Stimulated activated CD4-positive, alpha-beta T cell treated with anti-CD3 and anti-CD28 coated beads, Interleukin-2, amount 100 ng/mL, for 24 hours (primary cell): Measurements from ENCODE around the gene TMEM232.
A peak's percentile ranks its signal among the peaks of the same experiment; 100 is the strongest.
"Not testable (repeated sequence)": the region's sequence is repeated elsewhere in the genome, so short reads cannot be mapped to it uniquely, and the experiment has no call there.

Source experiments
- DNase-seq, 2 donors: peaks; one replicate each; pipeline ENCODE4 v3.0.0-alpha.2; 2020

Gene TMEM232

DNA sequence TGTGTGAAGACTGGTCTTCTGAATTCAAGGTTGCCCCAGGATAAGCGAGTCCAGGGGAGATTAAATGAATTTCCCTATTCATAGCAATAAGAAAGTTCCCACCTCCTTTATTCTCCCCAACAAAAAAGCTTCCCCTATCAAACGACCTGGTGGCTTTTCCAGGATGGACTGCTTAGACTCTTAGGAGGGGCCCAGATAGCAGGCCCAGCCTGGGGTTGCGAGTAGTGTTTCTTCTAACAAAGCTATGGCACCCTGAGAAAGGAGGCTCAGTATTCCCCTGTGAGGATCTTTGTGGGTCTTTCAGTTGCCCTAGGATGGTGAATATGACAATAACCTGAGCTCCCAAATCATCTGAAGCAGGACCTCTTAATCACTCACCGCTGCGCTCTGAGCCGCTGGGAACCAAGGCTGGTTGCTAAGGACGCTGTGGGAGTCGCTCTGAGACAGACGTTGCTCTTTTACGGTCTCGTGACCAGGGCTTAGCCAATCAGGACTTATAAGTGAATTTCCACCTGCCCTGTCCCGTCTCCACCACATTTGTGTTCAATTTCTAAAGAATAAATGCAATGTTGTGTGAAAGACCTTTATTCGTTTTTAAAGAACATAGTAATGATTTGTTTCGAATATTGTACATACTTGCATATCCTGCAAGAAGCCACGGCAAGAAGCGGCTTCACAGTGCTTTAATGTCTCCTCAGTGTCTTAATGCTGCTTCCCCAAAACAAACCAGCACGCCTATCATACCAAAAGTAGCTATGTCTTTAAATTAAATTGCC, at the start of gene TMEM232:
Gene TMEM232 (minus strand): TSS at position 423 of the 776 bp plus-strand sequence. CDS start 59,319 bp downstream, outside the sequence.
- DNase-seq: peak; percentile 70 to 75

DNA sequence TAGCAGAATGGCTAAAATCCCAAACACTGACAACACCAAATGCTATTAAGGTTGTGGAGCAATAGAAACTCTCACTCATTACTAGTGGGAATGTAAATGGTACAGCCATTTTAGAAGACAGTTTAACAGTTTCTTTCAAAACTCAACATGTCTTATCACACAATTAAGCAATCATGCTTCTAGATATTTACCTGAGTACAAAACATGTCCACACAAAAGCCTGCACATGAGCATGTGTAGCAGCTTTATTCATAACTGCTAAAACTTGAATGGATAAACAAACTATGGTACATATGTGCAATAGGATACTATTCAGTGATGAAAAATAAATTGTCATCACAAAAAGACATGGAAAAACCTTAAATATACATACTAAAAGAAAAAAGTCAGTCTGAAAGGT, 43.8 kb upstream of the TMEM232 start:
- no peak for DNase-seq

- no peak for DNase-seq
Observed at GRCh38 chr5:110769000-110769681, 42.7 kb upstream of the TMEM232 start.

DNA sequence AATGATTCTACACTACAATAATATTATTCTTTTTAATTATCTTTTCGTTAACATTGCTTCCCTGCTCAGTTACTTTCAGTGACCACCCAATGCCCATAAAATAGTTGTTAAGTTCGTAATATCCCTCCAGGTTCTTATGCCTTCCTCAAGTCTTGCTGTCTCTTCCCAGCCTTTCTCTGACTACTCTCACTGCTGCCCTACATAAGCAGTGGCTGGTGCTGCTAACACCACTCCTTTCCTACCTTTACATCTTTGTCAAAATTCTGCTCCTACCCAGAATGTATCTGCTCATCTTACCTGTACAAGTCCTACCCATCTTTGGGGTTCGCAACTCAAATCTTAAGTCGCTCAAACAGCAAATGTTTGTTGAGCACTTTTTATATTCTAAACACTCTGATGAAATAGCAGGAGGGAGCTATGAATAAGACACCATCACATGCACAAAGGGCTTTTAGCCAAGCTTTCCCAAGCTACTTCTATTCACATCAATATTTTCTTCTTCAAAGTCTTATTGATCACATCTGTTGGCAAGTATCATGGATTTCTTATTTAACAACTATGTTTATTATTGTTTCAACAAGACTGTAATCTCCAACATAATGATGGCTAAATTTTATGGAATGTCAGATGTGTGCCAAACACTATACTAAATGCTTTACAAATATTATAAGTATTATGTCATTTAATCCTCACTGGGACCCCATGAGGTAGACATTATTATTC, 41.8 kb upstream of the TMEM232 start:
- no peak for DNase-seq

DNA sequence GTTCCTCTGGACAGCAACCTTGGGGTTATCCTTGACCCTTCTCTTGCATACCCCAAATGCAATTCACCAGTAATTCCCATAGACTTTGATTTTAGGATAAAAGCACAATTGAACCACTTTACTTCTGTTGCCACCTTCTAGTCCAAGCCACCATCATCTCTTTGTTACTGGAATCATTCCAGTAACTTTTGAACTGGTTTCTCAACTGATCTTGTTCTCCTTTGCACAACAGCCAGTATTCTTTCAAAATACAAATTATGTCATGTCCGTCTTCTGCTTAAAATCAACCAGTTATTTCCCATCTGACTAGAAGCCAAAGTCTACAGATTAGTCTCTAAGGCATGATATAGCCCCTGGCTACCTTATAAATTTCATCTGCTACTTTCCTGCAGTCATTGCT, 33.7 kb upstream of the TMEM232 start:
- no peak for DNase-seq

DNA sequence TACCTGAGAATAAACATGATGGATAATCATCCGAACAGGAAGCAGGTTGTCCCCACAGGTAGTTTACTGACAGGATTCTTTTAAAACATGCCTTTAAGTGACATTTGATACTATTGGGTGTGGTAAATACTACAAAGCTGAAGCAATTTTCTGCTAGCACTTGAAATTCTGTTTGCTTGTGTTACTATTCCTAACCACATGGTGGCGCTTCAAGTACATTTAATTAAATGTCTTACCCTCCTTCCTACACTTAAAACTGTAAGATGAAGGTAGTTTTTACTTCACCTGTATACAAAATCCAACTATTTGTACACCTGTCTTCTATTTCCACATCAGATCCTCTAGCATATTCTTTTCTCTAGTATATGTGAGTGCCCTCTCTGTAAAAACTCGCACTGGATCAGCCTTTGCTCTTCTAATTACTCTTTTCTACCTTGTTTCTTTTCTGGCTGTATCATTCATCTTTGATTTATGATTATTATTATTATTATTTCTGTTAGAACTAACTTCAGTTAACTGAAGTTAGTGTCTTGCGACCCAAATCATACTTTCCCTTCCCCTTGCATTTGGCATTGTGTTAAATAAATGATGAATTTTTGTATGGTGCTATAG, 30.8 kb upstream of the TMEM232 start:
- DNase-seq: peak in 1 of 2 donors; percentile 19

DNA sequence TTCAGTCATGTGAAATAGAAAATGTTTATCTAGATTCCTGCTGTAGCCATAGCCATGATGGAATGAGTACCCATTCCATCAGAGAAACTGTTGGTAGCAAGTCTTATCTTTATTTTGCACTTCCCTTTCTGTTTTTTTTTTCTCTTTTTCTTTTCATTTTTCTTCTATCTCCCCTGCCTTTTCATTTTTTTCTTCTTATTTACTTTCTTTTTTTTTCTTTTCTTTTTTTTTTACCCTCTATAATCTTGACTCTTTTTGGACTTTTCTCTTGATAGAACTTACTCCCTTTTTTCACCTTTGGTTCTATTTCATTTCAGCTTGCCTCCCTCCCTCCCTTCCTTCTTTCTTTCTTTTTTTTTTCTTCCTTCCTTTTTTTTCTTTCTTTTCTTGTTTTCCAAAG, 27.7 kb upstream of the TMEM232 start:
- DNase-seq: no peak

DNA sequence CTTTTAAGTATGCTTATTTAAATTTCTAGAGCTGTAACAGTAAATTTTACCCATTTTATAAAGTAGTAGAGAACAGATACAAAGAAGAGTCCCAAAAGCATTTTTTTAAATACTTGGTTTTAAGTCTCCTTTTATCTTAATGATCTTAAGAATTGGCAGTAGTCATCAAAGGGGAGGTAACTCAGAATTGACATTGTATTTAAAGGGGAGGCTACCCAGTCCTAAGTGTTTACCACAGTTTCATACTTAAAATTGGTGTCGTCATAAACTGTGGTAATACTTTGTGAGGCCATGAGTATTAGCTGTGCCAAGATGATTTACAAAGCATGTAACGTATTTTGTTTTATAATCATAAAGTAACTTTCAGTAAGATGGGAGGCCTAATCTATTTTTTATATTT, 27.1 kb upstream of the TMEM232 start:
- no peak for DNase-seq

- no peak for DNase-seq
Observed at GRCh38 chr5:110752953-110753352, 26.5 kb upstream of the TMEM232 start.

DNA sequence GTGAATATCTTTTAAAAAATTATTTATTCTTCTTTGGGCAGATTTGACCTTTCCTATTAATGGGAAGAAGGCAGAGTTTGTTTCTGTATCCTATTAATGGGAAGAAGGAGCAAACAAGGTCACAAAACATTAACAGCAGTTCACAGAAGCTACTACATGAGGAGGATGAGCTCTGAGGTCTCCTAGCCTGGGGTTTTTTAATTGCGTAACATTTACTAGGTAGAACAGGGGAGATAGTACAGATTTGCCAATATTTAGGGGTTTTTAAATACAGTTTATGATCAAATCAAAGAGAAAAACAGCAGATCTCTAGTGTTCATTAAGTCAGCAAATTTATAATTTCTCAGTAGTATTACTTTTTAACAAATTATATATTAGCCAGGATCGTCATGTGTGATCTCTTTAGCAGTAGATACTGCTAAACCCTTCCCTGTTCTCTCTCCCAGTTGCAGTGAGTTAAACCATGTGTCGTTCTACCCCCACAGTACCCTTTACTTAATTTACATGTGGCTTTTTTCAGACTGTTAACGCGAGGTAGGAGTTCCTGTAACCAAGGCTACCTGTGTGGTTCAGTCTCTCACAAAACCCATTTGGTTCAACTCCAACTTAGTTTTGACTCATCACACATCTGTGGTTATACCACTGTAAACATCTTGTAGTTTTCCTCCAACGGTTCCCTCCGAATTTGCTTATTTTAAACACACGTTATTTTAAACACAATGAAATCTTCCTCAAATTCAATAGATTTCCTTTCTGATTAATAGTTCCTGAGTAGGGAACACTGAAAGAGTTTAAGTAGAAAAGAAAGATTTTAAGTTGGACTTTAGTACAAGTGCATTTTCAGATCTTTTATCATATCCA, 25.7 kb upstream of the TMEM232 start:
- DNase-seq: peak in 1 of 2 donors; percentile 23

DNA sequence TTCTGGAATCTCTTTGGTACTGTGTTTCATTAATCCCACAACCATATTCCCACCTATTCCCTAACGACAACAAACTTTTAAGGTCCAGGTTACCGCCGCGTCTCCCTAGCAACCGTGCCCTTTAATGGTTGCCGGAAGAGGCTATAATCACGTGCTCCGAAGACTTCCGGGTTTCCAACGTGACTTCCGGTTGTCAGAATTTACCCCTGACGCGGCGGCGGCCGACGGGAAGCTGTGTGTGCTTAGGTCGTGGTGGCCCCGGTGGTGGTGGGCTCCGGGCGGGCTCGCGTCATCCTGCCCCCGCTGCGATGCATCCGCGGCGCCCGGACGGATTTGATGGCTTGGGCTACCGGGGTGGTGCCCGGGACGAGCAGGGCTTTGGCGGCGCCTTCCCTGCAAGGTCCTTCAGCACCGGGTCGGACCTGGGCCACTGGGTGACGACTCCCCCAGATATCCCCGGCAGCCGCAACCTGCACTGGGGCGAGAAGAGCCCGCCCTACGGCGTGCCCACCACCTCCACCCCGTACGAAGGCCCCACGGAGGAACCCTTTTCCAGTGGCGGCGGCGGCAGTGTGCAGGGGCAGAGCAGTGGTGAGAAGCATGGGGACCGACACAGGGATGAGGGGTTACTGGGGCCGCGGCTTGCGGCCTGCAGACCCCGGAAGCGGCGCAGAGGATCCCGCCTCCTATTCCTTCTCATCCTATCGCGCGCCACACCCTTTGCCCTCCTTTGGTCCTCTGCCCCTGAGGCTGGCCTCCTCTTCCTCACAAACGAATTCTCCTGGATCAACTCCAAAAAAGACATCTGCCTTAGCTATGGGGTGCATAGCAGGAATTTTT, 12.6 kb upstream of the TMEM232 start, which contains the start of gene SLC25A46:
Gene SLC25A46 (plus strand): TSS at position 196 of the 840 bp plus-strand sequence. CDS start 113 bp downstream, at position 309.
- peak; percentile 84 to 86 for DNase-seq

DNA sequence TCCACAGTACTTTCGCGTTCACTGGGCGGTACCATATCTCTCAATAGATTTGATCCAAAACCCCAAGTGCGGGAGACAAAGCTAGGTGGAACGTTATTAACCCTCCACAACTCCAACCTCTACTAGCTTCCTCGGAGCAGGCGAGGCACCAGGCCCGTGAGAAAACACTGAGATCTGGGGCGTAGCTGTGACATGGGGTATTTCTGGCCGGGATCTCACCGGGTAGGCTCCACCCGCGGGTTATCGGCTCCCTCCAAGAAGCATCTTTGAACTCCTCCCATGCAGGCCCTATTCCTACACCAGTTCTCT, 12.0 kb upstream of the TMEM232 start:
- DNase-seq: no peak

- DNase-seq: no peak
Observed at GRCh38 chr5:110736753-110737152, 10.3 kb upstream of the TMEM232 start.

- DNase-seq: no peak
Observed at GRCh38 chr5:110735556-110735955, 9.1 kb upstream of the TMEM232 start.

DNA sequence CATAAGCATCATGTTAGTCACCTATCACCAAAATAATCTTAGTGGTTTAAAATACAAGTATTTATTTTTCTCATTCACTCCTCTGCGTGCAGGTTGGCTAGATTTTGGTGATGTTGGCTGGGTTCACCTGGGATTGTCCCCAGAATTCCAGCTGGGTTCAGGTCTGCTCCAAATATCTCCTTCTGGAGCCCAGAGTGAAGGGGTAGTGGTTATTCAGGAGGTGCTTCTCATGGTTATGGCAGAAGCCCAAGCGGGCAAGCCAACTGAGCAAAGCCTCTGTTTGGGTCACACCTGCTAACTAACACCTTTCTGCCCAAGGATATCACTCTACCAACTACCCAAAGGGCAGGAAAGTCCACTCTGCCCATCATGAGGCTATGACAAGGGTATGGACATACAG, 7.6 kb upstream of the TMEM232 start:
- DNase-seq: no peak

GRCh38 chr5:110731499-110731898, 5.0 kb upstream of the TMEM232 start:
- DNase-seq: not testable (repeated sequence)

DNA sequence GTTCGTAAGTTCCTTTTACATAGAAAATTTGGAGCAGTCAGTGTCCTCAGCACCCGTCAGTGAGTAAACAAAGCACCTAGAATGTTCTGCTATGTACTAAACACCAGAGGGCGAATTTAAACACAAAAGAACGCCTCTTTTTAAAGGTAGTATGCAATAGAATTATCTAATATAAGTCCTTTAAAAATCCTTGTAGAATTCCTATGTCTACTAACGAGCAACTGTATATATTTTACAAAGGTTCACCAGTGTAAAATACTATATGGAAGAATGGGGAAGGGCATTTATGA, 499 bp upstream of the TMEM232 start:
- no peak for DNase-seq

GRCh38 chr5:110718311-110718710, 8.2 kb downstream of the TMEM232 start:
- DNase-seq: no peak

DNA sequence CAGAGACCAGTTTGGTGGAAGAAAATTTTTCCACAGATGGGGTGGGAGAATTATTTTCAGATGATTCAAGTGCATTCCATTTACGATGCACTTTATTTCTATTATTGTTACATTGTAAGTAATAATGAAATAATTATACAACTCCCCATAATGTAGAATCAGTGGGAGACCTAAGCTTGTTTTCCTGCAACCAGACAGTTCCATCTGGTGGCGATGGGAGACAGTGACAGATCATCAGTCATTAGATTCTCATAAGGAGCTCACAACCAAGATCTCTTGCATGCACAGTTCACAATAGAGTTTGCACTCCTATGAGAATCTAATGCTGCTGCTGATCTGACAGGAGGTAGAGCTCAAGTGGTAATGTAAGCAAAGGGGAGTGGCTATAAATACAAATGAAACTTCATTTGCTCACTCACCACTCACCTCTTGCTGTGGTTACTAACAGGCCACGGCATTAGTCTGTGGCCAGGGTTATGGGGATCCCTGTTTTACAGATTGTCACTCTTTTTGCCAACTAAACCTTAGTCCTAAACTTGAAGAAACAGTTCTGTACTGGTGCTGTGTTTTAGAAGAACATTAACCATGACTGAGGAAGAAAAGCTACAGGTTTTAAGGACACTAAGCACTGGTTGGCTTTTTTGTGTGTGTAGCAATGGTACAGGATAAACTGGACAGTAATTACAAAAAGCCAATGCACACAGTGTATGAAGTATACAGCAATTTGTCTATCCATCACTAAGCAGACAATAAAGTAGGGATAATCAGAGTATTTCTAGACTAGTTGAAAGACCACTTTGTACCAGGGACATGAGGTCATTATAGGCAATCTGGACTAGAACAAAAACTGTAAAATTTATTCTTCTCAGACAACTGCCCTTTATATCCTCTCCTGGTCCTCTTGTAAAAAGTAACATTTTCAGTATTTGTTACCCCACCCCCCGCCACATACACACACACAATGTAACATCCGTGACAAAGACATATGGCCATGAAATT, 9.9 kb downstream of the TMEM232 start:
- DNase-seq: no peak

DNA sequence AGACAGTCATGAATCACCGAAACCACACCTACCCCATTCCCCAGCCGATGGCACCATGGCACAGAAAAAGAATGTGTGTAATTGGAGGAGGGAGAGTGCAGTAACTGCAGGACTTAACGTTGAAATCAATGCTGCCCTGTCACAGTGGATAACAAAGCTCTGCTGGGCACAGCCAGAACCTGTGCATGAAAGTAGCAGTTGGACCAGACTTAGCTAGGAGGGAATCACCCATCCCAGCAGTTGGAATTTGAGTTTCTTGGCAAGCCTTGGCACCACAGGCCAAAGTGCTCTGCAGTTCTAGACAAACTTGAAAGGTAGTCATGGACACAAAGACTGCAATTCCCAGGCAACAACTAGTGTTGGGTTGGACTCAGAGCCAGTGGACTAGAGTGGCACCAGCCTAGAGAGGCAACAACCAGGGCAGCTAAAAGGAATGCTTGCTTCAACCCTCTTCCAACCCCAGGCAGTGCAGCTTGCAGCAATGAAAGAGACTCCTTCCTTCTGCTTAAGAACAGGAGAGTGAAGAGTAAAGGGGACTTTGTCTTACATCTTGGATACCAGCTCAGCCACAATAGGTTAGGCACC, 19.1 kb downstream of the TMEM232 start:
- DNase-seq: no peak
